ENCODE data around the gene MORN3.
"Not testable (repeated sequence)": the region's sequence is repeated elsewhere in the genome, so short reads cannot be mapped to it uniquely, and the experiment has no call there.

DNA sequence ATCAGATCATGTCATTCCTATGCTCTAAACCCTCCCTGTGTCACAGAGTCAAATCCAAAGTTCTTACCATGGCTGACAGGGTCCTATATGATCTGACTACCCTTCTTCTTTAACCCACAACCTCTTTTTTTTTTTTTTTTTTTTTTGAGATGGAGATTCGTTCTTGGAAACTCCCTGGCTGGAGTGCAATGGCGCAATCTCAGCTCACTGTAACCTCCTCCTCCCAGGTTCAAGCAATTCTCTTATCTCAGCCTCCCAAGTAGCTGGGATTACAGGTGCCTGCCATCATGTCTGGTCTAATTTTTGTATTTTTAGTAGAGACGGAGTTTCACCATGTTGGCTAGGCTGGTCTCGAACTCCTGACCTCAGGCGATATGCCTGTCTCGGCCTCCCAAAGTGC, 2.6 kb downstream of the MORN3 start:
- TF ChIP-seq, protein P1, sequence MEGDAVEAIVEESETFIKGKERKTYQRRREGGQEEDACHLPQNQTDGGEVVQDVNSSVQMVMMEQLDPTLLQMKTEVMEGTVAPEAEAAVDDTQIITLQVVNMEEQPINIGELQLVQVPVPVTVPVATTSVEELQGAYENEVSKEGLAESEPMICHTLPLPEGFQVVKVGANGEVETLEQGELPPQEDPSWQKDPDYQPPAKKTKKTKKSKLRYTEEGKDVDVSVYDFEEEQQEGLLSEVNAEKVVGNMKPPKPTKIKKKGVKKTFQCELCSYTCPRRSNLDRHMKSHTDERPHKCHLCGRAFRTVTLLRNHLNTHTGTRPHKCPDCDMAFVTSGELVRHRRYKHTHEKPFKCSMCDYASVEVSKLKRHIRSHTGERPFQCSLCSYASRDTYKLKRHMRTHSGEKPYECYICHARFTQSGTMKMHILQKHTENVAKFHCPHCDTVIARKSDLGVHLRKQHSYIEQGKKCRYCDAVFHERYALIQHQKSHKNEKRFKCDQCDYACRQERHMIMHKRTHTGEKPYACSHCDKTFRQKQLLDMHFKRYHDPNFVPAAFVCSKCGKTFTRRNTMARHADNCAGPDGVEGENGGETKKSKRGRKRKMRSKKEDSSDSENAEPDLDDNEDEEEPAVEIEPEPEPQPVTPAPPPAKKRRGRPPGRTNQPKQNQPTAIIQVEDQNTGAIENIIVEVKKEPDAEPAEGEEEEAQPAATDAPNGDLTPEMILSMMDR (IDR thresholded peaks at IDR 0.05 in 2 of 3, conservative IDR thresholded peaks at IDR 0.05 in 1 of 3; ENCODE audit: insufficient read depth in 2 of 3, low read depth in 1 of 3, low read length in 3 of 3) = not testable (repeated sequence)
- TF ChIP-seq ELF4 (CRISPR knock-in tag; IDR thresholded peaks at IDR 0.05); POLR2AphosphoS5 (IDR thresholded peaks at IDR 0.05; ENCODE audit: control insufficient read depth, insufficient read depth, low read depth, low read length); ZNF644 (tag; IDR thresholded peaks at IDR 0.05; ENCODE audit: low read depth); ZNF609 (CRISPR knock-in tag; IDR thresholded peaks at IDR 0.05; ENCODE audit: borderline replicate concordance): not testable (repeated sequence)
